Dedifferentiated amniotic fluid mesenchymal stem cell (primary cell): ENCODE data around the gene HINT3.
"Not testable (repeated sequence)": the region's sequence is repeated elsewhere in the genome, so short reads cannot be mapped to it uniquely, and the experiment has no call there.

Source experiments
- DNase-seq: peaks from one replicate; pipeline ENCODE4 v3.0.0-alpha.2; 2016; ENCODE audit errors: extremely low spot score

The HINT3 gene

GRCh38 chr6:126002755-126003679, 46.4 kb downstream of the HINT3 start:
- DNase-seq = no peak

GRCh38 chr6:126007800-126008199, 51.2 kb downstream of the HINT3 start:
- DNase-seq = no peak

GRCh38 chr6:126010040-126010439, 53.5 kb downstream of the HINT3 start:
- DNase-seq = no peak

- DNase-seq = no peak
Measured at GRCh38 chr6:126015863-126016262, 59.3 kb downstream of the HINT3 start.

GRCh38 chr6:126016591-126016990, 60.0 kb downstream of the HINT3 start:
- no peak for DNase-seq

- DNase-seq = no peak
Measured at GRCh38 chr6:126017668-126018067, 61.1 kb downstream of the HINT3 start.

GRCh38 chr6:126020305-126021050, 63.9 kb downstream of the HINT3 start:
- DNase-seq = no peak

- DNase-seq = not testable (repeated sequence)
Measured at GRCh38 chr6:126023474-126023873, 66.9 kb downstream of the HINT3 start.

- DNase-seq = no peak
Measured at GRCh38 chr6:126026001-126026400, 69.4 kb downstream of the HINT3 start.

GRCh38 chr6:126027601-126028000, 71.0 kb downstream of the HINT3 start:
- no peak for DNase-seq
